ENCODE results near the gene SREBF2.

- no peak for TF ChIP-seq REST (IDR thresholded peaks at IDR 0.05; ENCODE audit: borderline replicate concordance in 1 of 2, low read depth in 1 of 2, low read length in 2 of 2)
- no peak for TF ChIP-seq E2F1 (CRISPR knock-in tag; IDR thresholded peaks at IDR 0.05)
- TF ChIP-seq MEIS1 (CRISPR knock-in tag; IDR thresholded peaks at IDR 0.05; ENCODE audit: borderline replicate concordance), result no peak
- TF ChIP-seq CHD2 (IDR thresholded peaks at IDR 0.05; ENCODE audit: low read depth, low read length), result no peak
- peak in 1 of 2 experiments; percentile 18; a peak in 1 of 4 replicates for TF ChIP-seq POLR2A (IDR thresholded peaks at IDR 0.05; ENCODE audit: insufficient read depth in 1 of 2, low read depth in 2 of 2, low read length in 2 of 2)
- peak; percentile 68 for TF ChIP-seq ZNF687 (CRISPR knock-in tag; IDR thresholded peaks at IDR 0.05)
- TF ChIP-seq ZNF121 (CRISPR knock-in tag; IDR thresholded peaks at IDR 0.05), result peak; percentile 28; the same call in 1 of the 2 replicates
- TF ChIP-seq MEF2D (CRISPR knock-in tag; IDR thresholded peaks at IDR 0.05), result no peak
Observed at GRCh38 chr22:41940832-41941765, 108.2 kb downstream of the SREBF2 start.

Data from HepG2 (cell line).